Medulla oblongata (tissue), 1 donor: ENCODE data around the gene SAFB.
"Not testable (repeated sequence)": the region's sequence is repeated elsewhere in the genome, so short reads cannot be mapped to it uniquely, and the experiment has no call there.

Experiments
- DNase-seq: peaks from one replicate; pipeline ENCODE4 v3.0.0-alpha.2; 2015; ENCODE audit errors: extremely low spot score

SAFB gene

DNA sequence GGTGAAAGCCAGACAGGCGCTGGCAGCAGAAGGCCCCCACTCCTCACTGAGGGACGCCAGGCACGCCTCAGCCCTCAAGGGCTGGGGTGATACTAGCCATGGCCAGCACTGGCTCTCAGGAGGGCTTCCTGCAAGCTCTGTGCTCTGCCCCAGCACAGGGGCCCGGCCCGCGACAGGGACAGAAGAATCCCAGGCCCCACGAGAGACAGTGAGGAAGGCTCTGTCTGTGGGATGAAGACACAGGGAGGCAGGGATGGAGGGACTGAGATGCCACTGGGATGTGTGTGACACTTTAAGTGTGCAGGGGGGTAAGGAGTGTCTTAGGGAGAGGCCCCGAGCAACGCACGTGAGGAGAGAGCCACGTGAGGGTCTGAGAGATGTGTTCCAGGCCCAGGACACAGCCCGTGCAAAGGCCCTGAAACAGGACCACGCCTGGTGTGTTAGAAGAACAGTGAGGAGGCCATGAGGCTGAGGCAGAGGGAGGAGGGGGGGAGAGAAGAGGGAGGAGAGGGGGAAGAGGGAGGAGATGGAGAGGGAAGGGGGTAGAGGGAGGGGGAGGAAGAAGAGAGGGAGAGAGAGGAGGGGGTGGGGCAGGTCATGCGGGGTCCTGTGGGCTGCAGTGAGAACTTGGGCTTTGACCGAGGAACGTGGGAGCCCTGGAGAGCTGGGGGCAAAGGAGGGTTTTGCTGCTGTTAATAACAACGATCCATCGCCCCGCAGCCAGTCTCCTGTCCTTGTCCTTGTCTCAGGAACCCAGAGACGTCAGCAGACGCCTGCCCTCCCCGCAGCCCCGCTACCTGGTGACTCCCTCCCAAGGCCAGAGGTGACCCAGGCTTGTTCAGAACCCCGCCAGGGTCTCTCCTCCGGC is 74.4 kb downstream of the SAFB start:
- no peak for DNase-seq

DNA sequence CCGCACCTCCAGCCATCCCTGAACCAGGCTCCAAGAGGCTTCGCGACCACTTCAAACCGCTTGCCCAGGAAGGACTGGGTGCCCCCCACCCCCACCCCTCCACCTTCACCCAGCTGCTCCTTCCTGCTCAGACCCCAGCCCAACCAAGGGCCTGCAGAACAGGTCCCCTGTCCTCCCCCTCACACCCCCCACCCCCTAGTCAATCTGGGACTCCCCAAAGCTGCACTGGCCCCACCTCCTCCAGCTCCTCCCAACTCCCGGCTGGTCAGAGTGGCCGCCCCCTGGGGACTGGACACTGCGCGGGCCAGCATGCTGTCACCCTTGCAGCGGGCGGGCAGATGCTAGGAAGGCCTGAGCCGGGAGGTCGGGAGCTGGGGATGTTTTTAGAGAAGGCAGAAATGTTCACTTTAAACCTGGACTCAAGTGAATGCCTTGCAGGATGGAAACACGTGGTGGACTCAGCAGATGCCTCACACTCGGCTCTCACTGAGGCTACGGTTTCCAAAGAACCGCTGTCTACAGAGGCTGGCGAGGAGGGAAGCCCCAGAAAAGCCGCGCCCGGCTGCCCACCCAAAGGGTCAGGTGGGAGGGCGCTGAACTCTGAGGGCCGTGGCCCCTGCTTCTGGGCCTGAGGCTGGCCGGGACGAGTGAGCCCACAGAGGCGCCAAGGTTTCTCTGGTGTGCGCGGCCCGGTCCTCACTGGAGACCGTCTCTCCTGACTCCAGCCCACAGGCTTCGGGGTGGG is 75.2 kb downstream of the SAFB start:
- no peak for DNase-seq

- no peak for DNase-seq
These were observed 75.9 kb downstream of the SAFB start for GRCh38 chr19:5698635-5699422.

GRCh38 chr19:5700455-5701092 is 77.7 kb downstream of the SAFB start:
- DNase-seq = no peak

DNA sequence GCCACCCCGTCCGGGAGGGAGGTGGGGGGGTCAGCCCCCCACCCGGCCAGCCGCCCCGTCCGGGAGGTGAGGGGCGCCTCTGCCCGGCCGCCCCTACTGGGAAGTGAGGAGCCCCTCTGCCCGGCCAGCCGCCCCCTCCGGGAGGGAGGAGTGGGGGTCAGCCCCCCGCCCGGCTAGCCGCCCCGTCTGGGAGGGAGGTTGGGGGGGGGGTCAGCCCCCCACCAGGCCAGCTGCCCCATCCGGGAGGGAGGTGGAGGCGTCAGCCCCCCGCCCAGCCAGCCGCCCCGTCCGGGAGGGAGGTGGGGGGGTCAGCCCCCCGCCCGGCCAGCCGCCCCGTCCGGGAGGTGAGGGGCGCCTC is 79.1 kb downstream of the SAFB start:
- not testable (repeated sequence) for DNase-seq

DNA sequence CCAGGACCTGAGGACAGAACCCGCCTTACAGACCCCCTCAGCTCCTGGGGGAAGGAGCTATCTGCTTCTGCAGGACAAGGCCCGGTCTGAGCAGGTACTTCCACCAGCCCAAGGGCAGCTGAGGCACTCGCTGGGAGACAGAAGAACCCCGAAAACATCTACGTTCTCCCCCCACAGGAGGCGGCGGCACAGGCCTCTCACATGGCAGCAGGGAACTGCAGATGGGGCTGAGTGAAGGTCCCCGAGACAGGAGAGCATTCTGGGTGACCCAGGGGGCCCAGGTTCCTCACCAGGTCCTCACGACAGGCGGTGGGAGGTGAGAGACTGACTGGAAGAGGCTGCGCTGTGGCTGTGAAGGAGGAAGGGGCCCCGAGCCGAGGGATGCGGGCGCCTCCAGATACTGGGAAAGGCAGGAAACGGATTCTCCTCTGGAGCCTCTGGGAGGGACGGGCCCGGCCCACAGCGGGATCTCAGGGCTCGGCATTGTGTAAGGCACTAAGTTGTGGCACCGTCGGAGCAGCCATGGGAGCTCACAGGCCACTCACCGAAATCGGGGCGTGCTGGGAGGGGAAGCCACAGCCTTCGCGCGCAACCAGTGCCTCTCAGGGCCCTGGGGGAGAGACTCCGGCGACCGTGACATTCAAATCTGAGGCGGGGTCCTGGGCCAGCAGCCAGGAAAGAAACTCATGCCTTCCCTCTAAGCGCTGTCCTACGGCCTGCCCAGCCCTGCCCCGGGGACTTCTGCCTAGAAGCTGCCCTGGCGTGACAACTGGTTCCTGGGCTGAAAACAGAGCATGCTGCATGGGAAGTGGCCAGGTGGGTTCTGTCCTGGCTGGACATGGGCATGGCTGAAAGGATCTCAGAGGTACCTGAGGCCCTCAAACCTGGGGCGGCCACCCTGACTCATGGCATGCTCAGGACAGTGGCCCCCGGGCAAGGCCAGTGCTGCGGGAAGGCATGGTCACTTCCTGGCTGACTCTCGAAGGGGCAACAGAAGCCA is 81.2 kb downstream of the SAFB start:
- no peak for DNase-seq

DNA sequence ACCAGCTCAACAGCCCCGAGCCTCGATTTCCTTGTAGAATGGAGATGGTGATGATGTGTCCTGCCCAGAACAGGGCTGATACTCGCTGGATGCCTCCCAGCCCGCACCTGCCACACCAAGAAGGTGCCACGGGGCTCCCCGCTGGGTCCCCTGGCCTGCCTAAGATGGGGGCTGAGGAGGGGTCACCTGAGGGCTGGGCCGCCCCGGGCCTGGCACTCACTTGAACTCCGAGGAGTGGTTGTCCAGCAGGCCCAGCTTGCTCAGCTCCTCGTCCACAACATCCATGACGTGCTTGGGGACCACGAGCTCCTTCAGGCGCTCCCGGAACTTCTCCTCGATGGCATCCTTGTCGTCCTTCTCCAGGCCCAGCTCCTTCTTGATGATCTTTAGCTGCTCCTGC is 82.7 kb downstream of the SAFB start:
- DNase-seq = no peak

- DNase-seq = no peak
These were observed 84.1 kb downstream of the SAFB start for GRCh38 chr19:5706876-5707573.

- no peak for DNase-seq
These were observed 85.0 kb downstream of the SAFB start for GRCh38 chr19:5707576-5708575.

- no peak for DNase-seq
These were observed 88.1 kb downstream of the SAFB start for GRCh38 chr19:5711025-5711424.

DNA sequence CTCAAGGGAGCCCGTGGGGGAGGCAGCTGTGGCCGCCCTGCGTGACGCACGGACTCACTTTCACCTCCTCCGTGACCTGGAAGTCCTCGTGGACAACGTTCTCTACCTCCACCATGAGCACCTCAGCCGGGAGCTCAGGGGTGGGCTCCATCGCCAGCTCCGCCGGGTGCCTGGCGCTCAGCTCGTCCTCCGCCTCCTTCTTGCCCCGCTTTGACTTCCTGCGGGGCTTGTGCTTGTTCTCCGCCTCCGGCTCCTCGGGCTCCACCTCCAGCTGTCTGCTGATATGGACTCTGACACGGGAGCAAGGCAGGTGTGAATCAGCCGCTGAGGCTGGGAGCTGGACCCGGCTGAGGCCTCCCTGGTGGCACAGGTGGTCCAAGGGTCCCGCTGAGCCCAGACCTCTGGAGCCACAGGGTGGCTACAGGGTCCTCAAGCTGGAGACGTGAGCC is 88.9 kb downstream of the SAFB start:
- DNase-seq = no peak

- DNase-seq = no peak
These were observed 90.3 kb downstream of the SAFB start for GRCh38 chr19:5713228-5713627.

DNA sequence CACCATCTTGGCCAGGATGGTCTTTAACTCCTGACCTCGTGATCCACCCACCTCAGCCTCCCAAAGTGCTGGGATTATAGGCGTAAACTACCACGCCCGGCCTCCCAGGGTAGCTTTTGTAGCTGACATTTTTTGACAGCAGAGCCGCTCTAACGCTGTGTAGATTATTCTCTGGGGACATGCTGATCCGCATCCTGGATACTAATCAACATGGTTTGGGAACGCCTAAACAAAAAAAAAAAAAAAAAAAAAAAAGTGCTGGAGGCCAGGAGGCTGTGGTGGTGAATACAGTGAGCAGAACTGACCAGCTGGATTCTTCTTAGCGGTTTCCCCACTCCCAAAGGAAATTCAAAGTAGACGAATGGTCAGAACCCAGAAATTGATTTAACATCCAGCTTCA is 91.9 kb downstream of the SAFB start:
- DNase-seq = no peak

DNA sequence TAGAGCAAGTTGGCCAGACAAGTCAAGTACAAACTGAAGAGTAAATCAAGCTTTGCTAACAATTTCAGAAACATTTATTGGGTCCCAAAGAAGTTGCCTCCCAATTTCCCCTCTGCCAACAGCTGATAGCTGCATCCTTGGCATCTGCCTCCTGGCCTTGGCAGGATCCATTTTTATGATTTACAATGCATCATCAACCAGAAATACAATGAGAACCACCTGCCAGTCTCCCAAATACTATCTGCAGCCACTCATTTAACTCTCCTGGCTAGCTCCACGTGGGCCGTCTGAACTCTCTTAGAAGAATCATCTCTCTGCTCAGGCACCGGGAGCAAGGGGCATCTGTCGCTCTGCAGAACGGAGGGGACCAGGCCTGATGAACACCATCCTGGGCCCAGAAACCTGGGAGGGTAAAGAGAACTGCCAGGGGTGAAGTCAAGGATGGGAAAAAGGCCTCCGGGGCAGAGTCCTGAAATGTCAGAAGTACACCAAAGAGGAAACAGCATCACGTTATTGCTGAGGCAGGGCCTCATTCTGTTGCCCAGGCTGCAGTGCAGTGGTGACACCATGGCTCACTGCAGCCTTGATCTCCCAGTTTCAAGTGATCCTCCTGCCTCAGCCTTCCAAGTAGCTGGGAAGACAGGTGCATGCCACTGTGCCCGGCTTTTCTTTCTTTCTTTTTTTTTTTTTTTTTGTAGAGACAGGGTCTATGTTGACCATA is 94.5 kb downstream of the SAFB start:
- no peak for DNase-seq
